Erythroblast (primary cell): ENCODE measurements around the gene TMIGD3.

Experiments
- GATA1 ChIP-seq: IDR thresholded peaks from 2 replicates; pipeline ENCODE4 v1.6.1; 2011; ENCODE audit warnings: low read depth, mild to moderate bottlenecking, control low read depth, low read length, moderate library complexity
- POLR2A ChIP-seq: IDR thresholded peaks from 2 replicates; pipeline ENCODE4 v1.6.1; 2011; ENCODE audit warnings: mild to moderate bottlenecking, low read length

DNA sequence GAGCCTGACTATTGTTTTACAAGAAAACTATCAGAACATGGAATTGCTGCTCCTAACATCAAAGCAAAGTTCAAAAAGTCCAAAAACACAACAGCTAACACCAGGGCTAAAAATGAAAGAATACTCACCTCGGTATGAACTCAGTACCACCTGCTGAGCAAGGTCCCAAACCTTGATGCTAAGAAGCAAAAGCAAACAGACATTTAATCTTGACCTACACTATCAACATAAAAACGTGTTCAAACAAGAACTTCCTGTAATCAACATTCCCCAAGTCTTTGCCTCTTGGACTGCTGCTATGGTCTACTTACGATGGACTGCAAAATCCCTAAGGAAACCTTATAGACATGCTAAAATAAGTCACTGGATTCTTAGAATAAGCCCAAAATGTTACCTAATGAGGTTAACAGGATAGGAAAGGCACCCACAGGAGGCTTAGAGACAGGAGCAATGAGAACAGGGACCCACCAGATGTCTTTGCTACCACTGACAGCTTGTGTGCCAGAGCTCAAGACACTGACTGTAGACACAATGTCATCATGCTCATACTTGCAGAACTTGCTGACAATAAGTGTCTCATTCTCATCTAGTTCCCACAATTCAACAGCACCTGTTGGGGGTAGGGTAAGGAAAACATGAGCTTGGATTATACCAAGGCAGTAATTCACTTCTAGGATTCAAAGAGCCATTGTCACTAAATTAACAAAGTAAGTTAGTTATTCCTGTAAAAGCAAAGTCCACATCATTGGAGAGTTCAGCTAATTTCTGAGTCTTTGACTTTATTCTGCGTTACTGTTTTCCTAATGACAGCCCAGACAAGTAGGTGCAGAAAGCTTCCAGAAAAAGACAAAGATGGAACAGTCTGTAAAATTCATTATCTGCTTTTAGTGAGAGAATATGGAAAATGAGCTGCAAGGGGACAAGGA, 56.2 kb downstream of the TMIGD3 start:
- TF ChIP-seq POLR2A (no peak), GATA1 (no peak)
